HG03135 (cell line): ENCODE results near the gene CFAP92.

Experiments
- ATAC-seq: cut with Tn5 transposase; IDR thresholded peaks from one replicate; pipeline ENCODE4 v1.9.1; 2021; ENCODE audit warnings: mild to moderate bottlenecking, moderate library complexity; ENCODE audit not compliant: unreplicated experiment

Gene CFAP92

GRCh38 chr3:128991355-128991895, 2.5 kb downstream of the CFAP92 start:
- ATAC-seq = no peak

GRCh38 chr3:128988286-128988685, 5.6 kb downstream of the CFAP92 start:
- no peak for ATAC-seq

GRCh38 chr3:128987302-128988100, 6.4 kb downstream of the CFAP92 start:
- ATAC-seq = no peak

- no peak for ATAC-seq
These were observed 9.3 kb downstream of the CFAP92 start for GRCh38 chr3:128984596-128984995.

DNA sequence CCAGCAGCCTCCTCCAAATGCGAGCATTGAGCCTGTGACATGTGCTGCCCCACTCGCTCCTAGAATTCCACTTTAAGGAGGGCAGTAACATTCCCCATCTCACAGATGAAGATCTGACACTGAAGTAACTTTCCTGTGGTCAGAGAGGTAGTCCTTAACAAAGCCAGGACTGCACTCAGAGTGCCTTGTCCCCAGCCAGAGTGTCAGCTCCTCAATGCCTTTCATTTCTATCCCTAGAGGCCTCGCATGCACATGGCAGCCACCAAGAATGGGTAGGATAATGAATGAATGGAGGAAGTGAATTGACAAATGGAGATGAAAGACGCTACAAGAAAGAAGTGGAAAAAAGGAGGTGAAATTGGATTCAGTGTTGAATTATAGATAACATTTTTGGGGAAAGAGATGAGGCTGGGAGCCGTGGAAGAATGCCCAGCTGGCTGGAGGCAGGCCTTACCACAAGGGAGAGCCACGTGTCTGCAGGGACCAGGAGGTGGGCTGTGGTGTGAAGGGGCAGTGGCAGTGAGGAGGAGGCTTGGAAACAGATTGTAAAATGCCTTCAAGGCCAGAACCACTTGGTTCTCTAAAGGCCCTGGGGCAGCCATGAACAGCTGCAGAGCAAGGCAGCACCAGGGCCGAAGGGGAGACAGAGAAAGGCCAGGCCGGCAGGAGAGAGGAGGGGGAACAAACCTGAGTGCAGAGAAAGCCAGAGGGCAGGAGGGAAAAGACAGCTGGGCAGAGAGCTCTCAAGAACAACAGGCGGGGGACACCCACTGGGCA, 10.4 kb downstream of the CFAP92 start:
- no peak for ATAC-seq

DNA sequence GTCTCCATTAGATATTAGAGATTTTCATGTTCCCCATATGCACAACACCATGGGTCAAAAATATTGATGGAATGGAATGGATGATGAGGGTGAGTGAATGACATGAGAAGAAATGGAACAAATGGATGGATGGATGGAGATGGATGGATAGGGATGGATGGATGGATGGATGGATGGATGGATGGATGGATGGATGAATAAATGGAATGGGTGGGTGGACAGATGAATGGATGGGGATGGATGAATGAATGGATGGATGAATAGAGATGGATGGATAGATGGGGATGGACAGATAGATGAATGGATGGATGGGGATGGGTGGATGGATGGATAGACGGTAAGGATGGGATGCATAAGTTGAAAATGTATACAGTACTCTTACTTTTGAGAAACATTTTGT, 18.6 kb downstream of the CFAP92 start:
- ATAC-seq = no peak

GRCh38 chr3:128973988-128974564, 19.8 kb downstream of the CFAP92 start:
- no peak for ATAC-seq

GRCh38 chr3:128971421-128972100, 22.3 kb downstream of the CFAP92 start:
- no peak for ATAC-seq

DNA sequence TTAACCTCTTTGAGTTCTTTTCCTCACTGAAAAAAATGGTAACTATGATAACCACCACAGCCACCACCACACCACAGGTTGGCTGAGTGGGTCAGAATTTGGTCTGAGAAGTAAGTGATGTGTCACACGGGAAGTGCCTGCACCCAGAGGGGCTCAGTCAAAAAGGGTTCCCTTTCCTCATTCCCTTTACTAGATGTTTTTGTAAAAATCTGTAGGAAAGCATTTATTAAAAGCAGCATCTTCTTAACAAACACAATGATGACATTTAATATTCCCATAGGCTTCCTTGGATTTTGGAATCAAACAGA, 23.2 kb downstream of the CFAP92 start:
- no peak for ATAC-seq

DNA sequence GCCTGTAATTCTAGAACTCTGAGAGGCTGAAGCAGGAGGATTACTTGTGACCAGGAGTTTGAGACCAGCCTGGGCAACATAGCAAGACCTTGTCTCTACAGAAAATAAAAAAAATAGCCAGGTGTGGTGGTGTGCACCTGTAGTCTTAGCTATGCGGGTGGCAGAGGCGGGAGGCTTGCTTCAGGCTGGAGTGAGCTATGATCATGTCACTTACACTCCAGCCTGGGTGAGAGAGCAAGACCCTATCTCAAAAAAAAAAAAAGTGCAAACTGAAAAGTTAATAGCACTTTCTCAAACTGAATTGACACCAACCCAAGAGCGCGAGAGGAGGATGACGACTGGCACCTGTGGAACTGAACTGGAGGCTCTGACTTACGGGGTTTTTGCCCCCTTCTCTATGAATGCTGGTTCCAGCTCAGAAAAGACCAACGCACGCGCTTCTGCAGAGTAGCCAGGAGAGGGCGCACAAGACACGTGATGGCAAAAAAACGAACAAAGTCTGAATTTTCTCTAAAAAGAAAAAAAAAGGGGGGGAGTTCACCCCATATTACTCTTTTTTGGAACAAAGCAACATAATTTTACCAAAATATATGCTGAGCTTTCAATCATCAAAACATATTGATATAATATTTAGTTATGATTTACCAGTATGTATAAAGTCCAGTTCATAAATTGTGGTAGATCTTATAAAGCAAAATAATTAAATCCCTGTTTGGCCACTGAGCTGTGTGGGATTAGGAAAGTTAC, 23.7 kb downstream of the CFAP92 start:
- ATAC-seq = no peak

GRCh38 chr3:128967748-128968355, 26.0 kb downstream of the CFAP92 start:
- ATAC-seq = no peak

DNA sequence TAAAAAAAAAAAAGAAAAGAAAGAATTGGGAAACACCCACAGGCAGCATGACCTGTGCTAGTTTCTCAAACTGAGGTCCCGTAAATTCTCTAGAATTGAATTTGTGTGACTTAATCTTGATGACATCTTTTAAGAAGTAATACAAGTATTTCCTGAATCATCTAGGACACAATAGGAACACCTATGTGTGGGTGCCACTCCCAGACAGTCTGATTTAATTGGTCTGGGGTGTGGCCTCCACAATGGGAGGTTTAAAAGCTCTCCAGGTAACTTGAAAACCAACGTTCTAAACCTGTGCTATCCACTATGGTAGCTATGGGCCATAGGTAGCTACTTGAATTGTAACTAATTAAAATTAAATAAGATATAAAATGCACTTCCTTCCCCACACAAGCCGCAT, 28.1 kb downstream of the CFAP92 start:
- ATAC-seq = no peak

DNA sequence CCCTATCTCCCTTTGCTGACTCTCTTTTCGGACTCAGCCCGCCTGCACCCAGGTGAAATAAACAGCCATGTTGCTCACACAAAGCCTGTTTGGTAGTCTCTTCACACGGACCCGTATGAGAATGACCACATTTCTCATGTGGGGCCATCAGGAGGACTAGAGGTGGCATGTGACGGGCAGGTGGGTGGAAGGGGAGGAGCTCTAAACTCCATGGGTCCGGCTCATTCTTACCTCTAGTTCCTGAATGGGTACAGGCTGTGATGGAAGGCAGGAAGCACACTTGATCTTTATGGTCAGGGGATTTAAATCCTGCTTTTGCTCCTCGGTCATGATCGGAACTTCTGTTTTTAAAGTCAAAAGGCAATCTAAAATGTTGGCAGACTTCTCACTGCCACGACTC, 28.6 kb downstream of the CFAP92 start:
- ATAC-seq = no peak

GRCh38 chr3:128956440-128956839, 37.4 kb downstream of the CFAP92 start:
- no peak for ATAC-seq

DNA sequence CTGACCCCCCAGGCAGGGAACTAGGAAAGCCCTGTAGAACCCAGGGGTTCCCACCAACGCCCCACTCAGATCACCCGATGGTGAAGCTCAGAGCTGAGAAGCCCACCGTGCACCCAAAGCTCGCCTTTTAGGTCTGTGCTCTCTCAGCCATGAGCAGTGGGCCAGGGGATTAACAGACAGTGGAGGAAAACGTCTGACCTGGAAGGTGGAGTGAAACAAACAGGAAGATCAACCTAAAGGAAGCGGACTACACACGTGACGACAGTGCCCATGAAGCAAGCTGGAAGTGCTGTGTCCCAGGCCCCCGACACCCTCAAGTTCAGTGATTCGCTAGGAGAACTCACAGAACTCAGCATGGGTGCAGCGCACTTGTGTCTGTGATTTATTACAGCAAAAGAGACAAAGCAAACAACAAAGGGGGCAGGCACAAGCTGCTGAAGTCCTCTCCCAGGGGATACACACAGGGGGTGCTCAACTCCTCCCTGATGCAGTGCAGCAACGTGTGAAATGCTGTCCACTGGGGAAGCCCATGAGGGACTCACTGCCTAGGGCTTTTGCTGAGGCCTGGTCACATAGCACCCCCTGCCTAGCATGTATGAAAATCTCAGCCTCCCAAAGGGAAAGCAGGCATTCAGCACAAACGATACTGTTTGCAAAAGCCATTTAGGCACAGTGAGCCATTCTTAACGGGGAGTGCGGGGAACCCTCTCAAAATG, 43.5 kb downstream of the CFAP92 start:
- no peak for ATAC-seq

DNA sequence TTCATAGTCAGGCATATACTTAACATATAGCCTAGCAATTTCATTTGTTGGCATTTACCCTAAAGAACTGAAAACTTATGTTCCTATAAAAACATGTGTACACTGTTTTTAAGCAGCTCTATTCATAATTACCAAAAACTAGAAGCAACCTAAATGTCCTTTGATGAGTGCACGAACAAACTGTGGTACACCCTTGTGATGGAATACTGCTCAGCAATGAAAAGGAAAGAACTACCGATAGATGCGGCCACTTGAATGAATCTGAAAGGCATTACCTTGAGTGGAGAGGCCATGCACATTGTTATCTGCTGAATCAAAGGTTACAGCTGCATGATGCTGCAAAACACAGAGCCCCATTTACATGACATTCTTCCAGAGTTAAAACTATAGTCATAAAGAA, 44.7 kb downstream of the CFAP92 start:
- no peak for ATAC-seq

DNA sequence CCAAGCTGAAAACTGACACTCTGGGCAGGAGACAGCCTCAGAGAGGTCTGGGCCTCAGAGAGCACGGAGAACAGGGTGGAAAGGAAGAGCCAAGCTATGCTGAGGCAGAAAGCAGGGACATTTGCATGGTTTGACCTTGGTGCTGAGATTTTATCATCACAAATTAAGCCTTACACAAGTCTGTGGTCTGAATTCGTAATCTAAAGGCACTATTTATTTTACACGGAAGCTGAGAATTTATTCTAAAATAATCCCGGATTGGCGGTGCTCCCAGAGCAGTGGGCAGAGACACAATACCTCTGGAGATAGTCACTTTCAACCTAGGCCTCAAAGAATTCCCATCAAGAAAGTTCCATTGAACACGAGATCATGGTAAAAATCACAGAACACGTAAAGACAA, 47.5 kb downstream of the CFAP92 start:
- no peak for ATAC-seq

- no peak for ATAC-seq
These were observed 48.0 kb downstream of the CFAP92 start for GRCh38 chr3:128945878-128946175.

DNA sequence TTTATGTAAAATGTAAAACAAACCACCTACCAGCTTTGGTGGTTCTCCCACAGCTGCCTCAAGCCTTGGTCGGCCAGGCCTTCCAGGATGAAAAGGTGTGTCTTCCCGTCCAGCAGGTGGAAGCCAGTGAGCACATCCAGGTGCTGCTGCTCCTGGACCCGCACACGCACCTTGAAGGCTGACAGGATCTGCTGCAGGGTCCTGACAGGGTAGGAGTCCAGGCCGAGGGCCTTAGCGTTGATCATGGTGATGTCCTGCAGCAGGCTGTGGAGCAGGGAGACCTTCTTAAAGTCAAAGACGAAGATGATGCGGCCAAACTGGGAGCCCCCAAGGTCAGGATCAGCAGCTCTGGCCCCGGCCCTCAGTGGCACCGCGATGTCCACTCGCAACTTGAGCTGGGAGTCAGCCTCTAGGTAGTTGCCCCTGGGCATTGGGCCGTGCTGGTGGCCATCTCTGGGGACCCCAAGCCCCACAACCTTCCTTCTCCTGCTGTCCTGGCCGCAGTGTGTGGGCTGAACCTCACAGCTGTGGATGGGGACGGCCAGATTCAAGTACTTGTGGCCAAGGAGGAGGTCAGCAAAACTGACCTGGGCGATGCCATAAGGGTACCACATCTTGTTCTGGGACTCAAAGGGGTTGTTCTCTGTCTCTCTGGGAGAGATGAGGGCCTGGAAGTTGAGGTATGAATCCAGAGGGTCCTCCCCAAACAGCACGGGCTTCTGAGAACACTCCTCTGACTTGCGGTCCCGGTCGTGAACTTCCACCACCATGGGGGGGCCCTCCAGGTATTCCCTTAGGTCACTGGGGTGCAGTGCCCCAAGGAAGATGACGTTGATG, 48.6 kb downstream of the CFAP92 start:
- ATAC-seq = no peak
